Lung (tissue), 12 donors: ENCODE measurements around the gene DDX43. TPM values are rescaled to one million over a fixed set of nuclear protein-coding genes. Genes with fewer than 3 reads are reported as not detected.
"Not testable (repeated sequence)": the region's sequence is repeated elsewhere in the genome, so short reads cannot be mapped to it uniquely, and the experiment has no call there.

Experiments
- ATAC-seq: fragments of 200-7000 bp; cut with Tn5 transposase; one replicate; pipeline ENCODE4 v1.9.1; 2020; ENCODE audit warnings: moderate number of reproducible peaks; ENCODE audit not compliant: insufficient read depth, low FRiP score
- DNase-seq, 3 donors: peaks; one replicate each; pipeline ENCODE4 v3.0.0-alpha.2; 2013 to 2017
- H3K27ac ChIP-seq, 2 donors: one replicate each; pipeline ENCODE4 v1.5.1; 2013; ENCODE audit warnings: mild to moderate bottlenecking in 2 of 2, moderate library complexity in 2 of 2, control low read depth in 1 of 2, inconsistent platforms in 1 of 2, low read depth in 1 of 2, low read length in 1 of 2
- H3K27me3 ChIP-seq, 3 donors: one replicate each; pipeline ENCODE4 v1.5.1; 2013; ENCODE audit warnings: low read length in 2 of 3; ENCODE audit not compliant: control insufficient read depth in 3 of 3, insufficient read depth in 3 of 3
- H3K36me3 ChIP-seq, 4 donors: one replicate each; pipeline ENCODE4 v1.5.1; 2013; ENCODE audit warnings: low read length in 4 of 4, mild to moderate bottlenecking in 1 of 4, moderate library complexity in 1 of 4; ENCODE audit not compliant: control insufficient read depth in 4 of 4, insufficient read depth in 4 of 4
- H3K4me1 ChIP-seq, 5 donors: one replicate each; pipeline ENCODE4 v1.5.1; 2013; ENCODE audit warnings: low read length in 5 of 5, mild to moderate bottlenecking in 2 of 5, moderate library complexity in 1 of 5; ENCODE audit not compliant: control insufficient read depth in 5 of 5, insufficient read depth in 5 of 5
- H3K4me3 ChIP-seq: one replicate; pipeline ENCODE4 v1.5.1; 2013; ENCODE audit warnings: mild to moderate bottlenecking, control low read depth, moderate library complexity
- H3K9ac ChIP-seq, 2 donors: one replicate each; pipeline ENCODE4 v1.5.1; 2013; ENCODE audit warnings: low read length in 2 of 2, control low read depth in 1 of 2; ENCODE audit not compliant: insufficient read depth in 1 of 2
- H3K9me3 ChIP-seq, 4 donors: one replicate each; pipeline ENCODE4 v1.5.1; 2013; ENCODE audit warnings: low read length in 3 of 4, mild to moderate bottlenecking in 1 of 4, moderate library complexity in 1 of 4; ENCODE audit not compliant: control insufficient read depth in 4 of 4, insufficient read depth in 3 of 4
- WGBS, 2 donors: extraction: QIAGEN DNeasy Blood & Tissue Kit; methylation state at CpG; one replicate each; pipeline ENCODE4 v1.1.7; 2013; 5-methylcytosine and 5-hydroxymethylcytosine counted together
- polyA plus RNA-seq, 2 donors: library from polyadenylated mRNA; stranded (reverse); fragments of 200-250 nt; gene quantifications; one replicate each; pipeline ENCODE4 v1.2.1, GENCODE V29; 2013
- total RNA-seq, 2 donors: library from RNA; depleted of rRNA in 1 of 2; stranded (reverse); fragments of >200 nt in 1 of 2; gene quantifications; one replicate each; pipeline ENCODE4 v1.2.1, GENCODE V29; 2014 to 2021
- TF ChIP-seq, protein P1 (sequence below): IDR thresholded peaks from 2 replicates; pipeline ENCODE4 v1.5.1; 2012; ENCODE audit warnings: mild to moderate bottlenecking; ENCODE audit errors: control extremely low read depth, extremely low read depth
- donor health status: control.
- donor health status: control.
- donor health status: Bipolar disorder and iron deficiency.
- donor health status: healthy.
- donor health status: DM: yes; HTN: yes; CAD: no.

Gene DDX43
- total and polyA plus RNA-seq, 4 donors, result 0.14 to 3.0 (median 0.92) TPM

DNA sequence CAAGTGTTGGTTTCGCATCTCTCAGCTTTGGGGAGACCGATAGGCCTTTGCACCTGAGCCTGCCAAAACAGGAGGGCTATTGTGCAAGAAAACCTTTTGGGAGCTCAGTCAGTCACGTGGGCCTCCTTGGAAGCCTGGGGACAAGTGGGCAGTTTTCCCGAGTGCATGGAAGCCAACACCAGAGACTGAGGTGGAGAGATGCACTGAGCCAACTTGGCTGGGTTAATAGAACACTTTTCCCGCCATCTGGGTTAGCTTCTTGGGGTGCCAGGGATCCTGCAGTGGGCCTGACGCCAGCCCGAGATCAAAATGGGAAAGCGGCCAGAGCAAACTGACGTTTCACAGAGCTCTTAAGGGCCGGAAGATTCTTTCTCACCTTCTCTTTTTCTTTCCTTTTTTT lies 22.1 kb upstream of the DDX43 start:
- Histone ChIP-seq H3K9ac (no peak overlapping the region), H3K9me3 (peaks cover 0 to 21% (median 5%) of the 10 kb centered on the region in 4 donors), H3K36me3 (no peaks in the 10 kb centered on the region), H3K4me1 (no peaks in the 10 kb centered on the region), H3K27me3 (no peaks in the 10 kb centered on the region), H3K27ac (no peak overlapping the region), H3K4me3 (no peak overlapping the region)
- WGBS, 2 donors, result 88 to 94% methylated on average over 10 of the region's 10 CpGs
- ATAC-seq (no peak), DNase-seq (no peak)
- TF ChIP-seq, protein P1, sequence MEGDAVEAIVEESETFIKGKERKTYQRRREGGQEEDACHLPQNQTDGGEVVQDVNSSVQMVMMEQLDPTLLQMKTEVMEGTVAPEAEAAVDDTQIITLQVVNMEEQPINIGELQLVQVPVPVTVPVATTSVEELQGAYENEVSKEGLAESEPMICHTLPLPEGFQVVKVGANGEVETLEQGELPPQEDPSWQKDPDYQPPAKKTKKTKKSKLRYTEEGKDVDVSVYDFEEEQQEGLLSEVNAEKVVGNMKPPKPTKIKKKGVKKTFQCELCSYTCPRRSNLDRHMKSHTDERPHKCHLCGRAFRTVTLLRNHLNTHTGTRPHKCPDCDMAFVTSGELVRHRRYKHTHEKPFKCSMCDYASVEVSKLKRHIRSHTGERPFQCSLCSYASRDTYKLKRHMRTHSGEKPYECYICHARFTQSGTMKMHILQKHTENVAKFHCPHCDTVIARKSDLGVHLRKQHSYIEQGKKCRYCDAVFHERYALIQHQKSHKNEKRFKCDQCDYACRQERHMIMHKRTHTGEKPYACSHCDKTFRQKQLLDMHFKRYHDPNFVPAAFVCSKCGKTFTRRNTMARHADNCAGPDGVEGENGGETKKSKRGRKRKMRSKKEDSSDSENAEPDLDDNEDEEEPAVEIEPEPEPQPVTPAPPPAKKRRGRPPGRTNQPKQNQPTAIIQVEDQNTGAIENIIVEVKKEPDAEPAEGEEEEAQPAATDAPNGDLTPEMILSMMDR, result no peak

DNA sequence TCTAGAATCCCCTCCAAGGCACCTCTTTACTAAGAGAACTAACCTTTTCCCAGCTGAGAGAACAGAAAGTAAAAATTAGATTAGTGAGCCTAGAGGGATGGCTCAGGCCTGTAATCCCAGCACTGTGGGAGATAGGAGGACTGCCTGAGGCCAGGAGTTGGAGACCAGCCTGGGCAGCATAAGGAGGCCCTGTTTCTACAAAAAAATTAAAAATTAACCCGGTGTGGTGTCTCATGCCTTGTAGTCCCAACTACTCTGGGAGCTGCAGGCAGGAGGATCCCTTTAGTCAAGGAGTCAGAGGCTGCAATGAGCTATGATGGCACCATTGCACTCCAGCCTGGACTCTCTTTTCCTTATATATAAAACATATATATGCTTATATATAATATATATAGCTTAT lies 19.4 kb upstream of the DDX43 start:
- Histone ChIP-seq H3K9ac (no peak overlapping the region), H3K27me3 (no peaks in the 10 kb centered on the region), H3K4me1 (no peaks in the 10 kb centered on the region), H3K4me3 (no peak overlapping the region), H3K27ac (no peak overlapping the region), H3K9me3 (peaks cover 0 to 14% (median 5%) of the 10 kb centered on the region in 4 donors), H3K36me3 (no peaks in the 10 kb centered on the region)
- ATAC-seq, result no peak
- TF ChIP-seq, protein P1, result no peak
- DNase-seq, result no peak
- WGBS, 2 donors, result 81 to 93% methylated on average over 1 of the region's 1 CpG

DNA sequence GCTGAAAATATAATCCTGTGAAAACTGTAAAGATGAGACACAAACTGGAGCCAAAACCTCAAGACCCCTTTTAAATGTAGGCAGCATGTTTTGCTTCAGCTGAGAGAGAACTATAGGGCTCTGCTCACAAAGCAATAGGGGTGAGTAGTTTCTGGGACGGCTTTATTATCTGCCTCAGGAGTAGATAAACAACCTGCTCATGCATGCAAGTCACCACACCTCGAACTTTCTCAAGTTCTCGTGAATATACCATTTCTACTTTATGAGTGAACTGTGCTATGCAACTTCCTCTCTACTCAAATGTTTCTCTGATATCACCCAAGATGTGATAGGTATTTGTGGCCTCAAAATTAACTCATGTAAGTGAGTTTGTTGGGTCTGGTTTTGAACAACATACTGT lies 17.4 kb upstream of the DDX43 start:
- Histone ChIP-seq H3K4me3 (no peak overlapping the region), H3K4me1 (no peaks in the 10 kb centered on the region), H3K9me3 (peaks cover 0 to 5% (median 1%) of the 10 kb centered on the region in 4 donors), H3K36me3 (no peaks in the 10 kb centered on the region), H3K9ac (no peak overlapping the region), H3K27ac (no peak overlapping the region), H3K27me3 (no peaks in the 10 kb centered on the region)
- WGBS, 2 donors, result 62 to 69% methylated on average over 3 of the region's 3 CpGs
- TF ChIP-seq, protein P1, result no peak
- ATAC-seq, result no peak
- no peak for DNase-seq

DNA sequence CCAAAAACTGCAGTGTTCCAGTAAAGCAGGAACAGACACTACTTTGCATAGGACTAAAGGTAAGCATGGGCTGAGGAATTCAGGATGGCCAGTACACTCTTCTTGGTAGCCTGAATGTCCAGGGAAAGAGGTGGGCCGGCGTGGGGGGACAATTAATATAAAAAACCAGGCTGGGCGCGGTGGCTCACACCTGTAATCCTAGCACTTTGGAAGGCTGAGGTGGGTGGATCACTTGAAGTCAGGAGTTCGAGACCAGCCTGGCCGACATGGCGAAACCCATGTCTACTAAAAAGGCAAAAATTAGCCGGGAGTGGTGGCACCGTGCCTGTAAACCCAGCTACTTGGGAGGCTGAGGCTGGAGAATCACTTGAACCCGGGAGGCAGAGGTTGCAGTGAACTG lies 13.1 kb upstream of the DDX43 start:
- not testable (repeated sequence) for H3K27me3 ChIP-seq, H3K36me3 ChIP-seq, H3K27ac ChIP-seq, ATAC-seq, DNase-seq, H3K4me1 ChIP-seq, H3K4me3 ChIP-seq, H3K9ac ChIP-seq, H3K9me3 ChIP-seq
- 96 to 97% methylated on average over 10 of the region's 10 CpGs for WGBS, 2 donors
